ENCODE measurements around the gene GTF2IRD1. TPM values are rescaled to one million over a fixed set of nuclear protein-coding genes. Genes with fewer than 3 reads are reported as not detected.
A peak's percentile ranks its signal among the peaks of the same experiment; 100 is the strongest.

GTF2IRD1 gene
- total RNA-seq, 1 donor from 2014 or later = 32.6 TPM

GRCh38 chr7:74606909-74607510 lies 153.3 kb downstream of the GTF2IRD1 start:
- Mint-ChIP-seq H3K27ac (ENCODE audit: unreplicated experiment) (no peak overlapping the region), H3K36me3 (ENCODE audit: low read depth, unreplicated experiment) (peaks cover 3% of the 10 kb centered on the region), H3K9me3 (ENCODE audit: unreplicated experiment) (no peaks in the 10 kb centered on the region), H3K27me3 (ENCODE audit: unreplicated experiment) (peaks cover 8% of the 10 kb centered on the region), H3K4me1 (ENCODE audit: unreplicated experiment) (peaks cover 5% of the 10 kb centered on the region), H3K4me3 (ENCODE audit: unreplicated experiment) (peak overlapping the region; percentile 80)
- DNase-seq (ENCODE audit: low spot score) = no peak
- no peak for TF ChIP-seq CTCF (IDR thresholded peaks at IDR 0.05; ENCODE audit: unreplicated experiment)

GRCh38 chr7:74612015-74612829 lies 158.5 kb downstream of the GTF2IRD1 start:
- peaks cover 3% of the 10 kb centered on the region for H3K27me3 Mint-ChIP-seq (ENCODE audit: unreplicated experiment)
- H3K4me3 Mint-ChIP-seq (ENCODE audit: unreplicated experiment) = no peak overlapping the region
- peaks cover under 1% of the 10 kb centered on the region for H3K36me3 Mint-ChIP-seq (ENCODE audit: low read depth, unreplicated experiment)
- H3K27ac Mint-ChIP-seq (ENCODE audit: unreplicated experiment) = no peak overlapping the region
- DNase-seq (ENCODE audit: low spot score) = no peak
- H3K9me3 Mint-ChIP-seq (ENCODE audit: unreplicated experiment) = no peaks in the 10 kb centered on the region
- H3K4me1 Mint-ChIP-seq (ENCODE audit: unreplicated experiment) = peaks cover 17% of the 10 kb centered on the region
- no peak for TF ChIP-seq CTCF (IDR thresholded peaks at IDR 0.05; ENCODE audit: unreplicated experiment)

- Mint-ChIP-seq H3K27ac (ENCODE audit: unreplicated experiment) (no peak overlapping the region), H3K4me3 (ENCODE audit: unreplicated experiment) (no peak overlapping the region), H3K36me3 (ENCODE audit: low read depth, unreplicated experiment) (no peaks in the 10 kb centered on the region), H3K9me3 (ENCODE audit: unreplicated experiment) (no peaks in the 10 kb centered on the region), H3K4me1 (ENCODE audit: unreplicated experiment) (peaks cover 21% of the 10 kb centered on the region), H3K27me3 (ENCODE audit: unreplicated experiment) (peaks cover 8% of the 10 kb centered on the region)
- no peak for DNase-seq (ENCODE audit: low spot score)
- no peak for TF ChIP-seq CTCF (IDR thresholded peaks at IDR 0.05; ENCODE audit: unreplicated experiment)
Measured at GRCh38 chr7:74615933-74616780, 162.5 kb downstream of the GTF2IRD1 start.

GRCh38 chr7:74617180-74617744 lies 163.6 kb downstream of the GTF2IRD1 start:
- Mint-ChIP-seq H3K4me1 (ENCODE audit: unreplicated experiment) (peaks cover 18% of the 10 kb centered on the region), H3K4me3 (ENCODE audit: unreplicated experiment) (no peak overlapping the region), H3K27me3 (ENCODE audit: unreplicated experiment) (peaks cover 8% of the 10 kb centered on the region), H3K36me3 (ENCODE audit: low read depth, unreplicated experiment) (no peaks in the 10 kb centered on the region), H3K27ac (ENCODE audit: unreplicated experiment) (peak overlapping the region; percentile 85), H3K9me3 (ENCODE audit: unreplicated experiment) (no peaks in the 10 kb centered on the region)
- TF ChIP-seq CTCF (IDR thresholded peaks at IDR 0.05; ENCODE audit: unreplicated experiment) = no peak
- peak; percentile 52 for DNase-seq (ENCODE audit: low spot score)

All from endothelial cell (in vitro differentiated cells).